ENCODE measurements around the gene ATF7IP.

ATF7IP gene

GRCh38 chr12:14417715-14418114, 52.2 kb downstream of the ATF7IP start:
- no peak for DNase-seq

GRCh38 chr12:14418451-14418890, 53.0 kb downstream of the ATF7IP start:
- no peak for DNase-seq

- DNase-seq = no peak
Measured at GRCh38 chr12:14422516-14423230, 57.2 kb downstream of the ATF7IP start.

GRCh38 chr12:14424545-14424944, 59.1 kb downstream of the ATF7IP start:
- DNase-seq = no peak

- no peak for DNase-seq
Measured at GRCh38 chr12:14426792-14427191, 61.3 kb downstream of the ATF7IP start.

GRCh38 chr12:14427929-14428328, 62.4 kb downstream of the ATF7IP start:
- DNase-seq = no peak

GRCh38 chr12:14430394-14430986, 65.0 kb downstream of the ATF7IP start:
- DNase-seq = no peak

- DNase-seq = no peak
Measured at GRCh38 chr12:14431975-14432374, 66.5 kb downstream of the ATF7IP start.

- no peak for DNase-seq
Measured at GRCh38 chr12:14435627-14436026, 70.1 kb downstream of the ATF7IP start.

GRCh38 chr12:14442221-14442881, 76.9 kb downstream of the ATF7IP start:
- DNase-seq = no peak

- no peak for DNase-seq
Measured at GRCh38 chr12:14443531-14443930, 78.0 kb downstream of the ATF7IP start.

- no peak for DNase-seq
Measured at GRCh38 chr12:14450479-14450878, 85.0 kb downstream of the ATF7IP start.

GRCh38 chr12:14452336-14452735, 86.9 kb downstream of the ATF7IP start:
- no peak for DNase-seq

GRCh38 chr12:14452865-14453264, 87.4 kb downstream of the ATF7IP start:
- no peak for DNase-seq

- peak in 1 of 2 experiments; percentile 41 for DNase-seq
Measured at GRCh38 chr12:14454098-14454907, 88.8 kb downstream of the ATF7IP start.

GRCh38 chr12:14460212-14460841, 94.8 kb downstream of the ATF7IP start:
- no peak for DNase-seq

GRCh38 chr12:14471497-14471896, 106.0 kb downstream of the ATF7IP start:
- no peak for DNase-seq

GRCh38 chr12:14473707-14474287, 108.3 kb downstream of the ATF7IP start:
- DNase-seq = peak in 1 of 2 experiments; percentile 12

- DNase-seq = no peak
Measured at GRCh38 chr12:14479004-14479403, 113.5 kb downstream of the ATF7IP start.

- DNase-seq = no peak
Measured at GRCh38 chr12:14481201-14481600, 115.7 kb downstream of the ATF7IP start.

GRCh38 chr12:14482361-14482760, 116.9 kb downstream of the ATF7IP start:
- no peak for DNase-seq

GRCh38 chr12:14482886-14483285, 117.4 kb downstream of the ATF7IP start:
- DNase-seq = no peak

Measured in NCI-H446 (cell line).